ENCODE measurements around the gene IGSF8. TPM values are rescaled to one million over a fixed set of nuclear protein-coding genes. Genes with fewer than 3 reads are reported as not detected.

The IGSF8 gene
- total and polyA plus RNA-seq, 7 donors, result 4.8 to 34.9 (median 11.3) TPM

DNA sequence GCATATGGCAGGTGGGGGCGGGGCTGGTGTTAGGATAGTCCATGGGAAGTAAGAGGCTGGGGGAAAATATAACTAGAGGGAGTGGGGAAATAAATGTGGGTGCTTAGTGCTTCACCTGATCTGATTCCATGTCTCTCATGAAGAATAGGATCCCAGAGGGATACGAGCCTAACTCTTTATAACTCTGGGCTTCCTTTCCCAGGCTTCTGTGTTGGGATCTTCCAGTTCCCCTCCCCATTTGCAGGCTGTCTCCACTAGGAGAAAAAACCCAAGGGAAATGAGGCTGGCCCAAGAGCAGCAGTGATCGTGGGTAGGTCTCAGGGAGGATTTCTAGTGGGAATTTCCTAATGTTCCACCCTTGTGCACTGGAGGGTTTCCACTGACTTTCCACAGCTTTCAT lies 15.5 kb downstream of the IGSF8 start:
- Histone ChIP-seq H3K36me3 (no peaks in the 10 kb centered on the region), H3K4me3 (no peak overlapping the region), H3K9me3 (no peaks in the 10 kb centered on the region), H3K27me3 (peaks cover 0 to 48% (median 24%) of the 10 kb centered on the region in 3 donors), H3K27ac (no peak overlapping the region), H3K4me1 (peaks cover 0 to 12% (median 9%) of the 10 kb centered on the region in 4 donors)
- DNase-seq, result no peak
- TF ChIP-seq POLR2A (IDR thresholded peaks at IDR 0.05) (no peak), EP300 (IDR thresholded peaks at IDR 0.05) (no peak), POLR2AphosphoS5 (IDR thresholded peaks at IDR 0.05) (no peak)
- TF ChIP-seq, protein P1, sequence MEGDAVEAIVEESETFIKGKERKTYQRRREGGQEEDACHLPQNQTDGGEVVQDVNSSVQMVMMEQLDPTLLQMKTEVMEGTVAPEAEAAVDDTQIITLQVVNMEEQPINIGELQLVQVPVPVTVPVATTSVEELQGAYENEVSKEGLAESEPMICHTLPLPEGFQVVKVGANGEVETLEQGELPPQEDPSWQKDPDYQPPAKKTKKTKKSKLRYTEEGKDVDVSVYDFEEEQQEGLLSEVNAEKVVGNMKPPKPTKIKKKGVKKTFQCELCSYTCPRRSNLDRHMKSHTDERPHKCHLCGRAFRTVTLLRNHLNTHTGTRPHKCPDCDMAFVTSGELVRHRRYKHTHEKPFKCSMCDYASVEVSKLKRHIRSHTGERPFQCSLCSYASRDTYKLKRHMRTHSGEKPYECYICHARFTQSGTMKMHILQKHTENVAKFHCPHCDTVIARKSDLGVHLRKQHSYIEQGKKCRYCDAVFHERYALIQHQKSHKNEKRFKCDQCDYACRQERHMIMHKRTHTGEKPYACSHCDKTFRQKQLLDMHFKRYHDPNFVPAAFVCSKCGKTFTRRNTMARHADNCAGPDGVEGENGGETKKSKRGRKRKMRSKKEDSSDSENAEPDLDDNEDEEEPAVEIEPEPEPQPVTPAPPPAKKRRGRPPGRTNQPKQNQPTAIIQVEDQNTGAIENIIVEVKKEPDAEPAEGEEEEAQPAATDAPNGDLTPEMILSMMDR (IDR thresholded peaks at IDR 0.05), result no peak
- WGBS, 2 donors, result 78 to 82% methylated on average over 3 of the region's 3 CpGs
- intact Hi-C loops (cut with DNase I), result no loop called here

DNA sequence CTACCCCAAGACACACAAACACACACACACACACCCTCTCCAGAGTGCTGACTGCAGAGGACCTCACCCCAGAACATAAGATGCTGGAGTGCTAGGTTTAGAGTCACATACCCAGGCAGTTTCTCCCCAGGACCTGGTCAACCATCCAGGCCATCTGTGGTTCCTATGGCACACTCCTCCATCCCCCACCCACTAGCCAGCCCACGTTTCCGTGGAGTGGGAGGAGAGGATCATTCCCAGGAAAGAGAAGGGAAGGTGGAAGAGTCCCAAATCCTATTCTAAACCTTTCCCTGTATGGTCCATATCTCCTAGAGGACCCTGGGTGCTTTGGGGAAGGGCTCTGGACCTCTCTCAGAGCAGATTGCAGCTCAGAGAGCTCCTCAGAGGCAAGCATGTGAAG lies 15.9 kb downstream of the IGSF8 start:
- no peak overlapping the region for H3K27ac ChIP-seq
- peaks cover 0 to 48% (median 24%) of the 10 kb centered on the region in 3 donors for H3K27me3 ChIP-seq
- no peak for TF ChIP-seq POLR2AphosphoS5 (IDR thresholded peaks at IDR 0.05)
- TF ChIP-seq, protein P1 (IDR thresholded peaks at IDR 0.05), result no peak
- TF ChIP-seq POLR2A (IDR thresholded peaks at IDR 0.05), result no peak
- TF ChIP-seq EP300 (IDR thresholded peaks at IDR 0.05), result no peak
- intact Hi-C loops (cut with DNase I), result no loop called here
- no peaks in the 10 kb centered on the region for H3K36me3 ChIP-seq
- DNase-seq, result no peak
- WGBS, 2 donors, result 61 to 63% methylated on average over 2 of the region's 2 CpGs
- peaks cover 0 to 12% (median 9%) of the 10 kb centered on the region in 4 donors for H3K4me1 ChIP-seq
- H3K4me3 ChIP-seq, result no peak overlapping the region
- H3K9me3 ChIP-seq, result no peaks in the 10 kb centered on the region

DNA sequence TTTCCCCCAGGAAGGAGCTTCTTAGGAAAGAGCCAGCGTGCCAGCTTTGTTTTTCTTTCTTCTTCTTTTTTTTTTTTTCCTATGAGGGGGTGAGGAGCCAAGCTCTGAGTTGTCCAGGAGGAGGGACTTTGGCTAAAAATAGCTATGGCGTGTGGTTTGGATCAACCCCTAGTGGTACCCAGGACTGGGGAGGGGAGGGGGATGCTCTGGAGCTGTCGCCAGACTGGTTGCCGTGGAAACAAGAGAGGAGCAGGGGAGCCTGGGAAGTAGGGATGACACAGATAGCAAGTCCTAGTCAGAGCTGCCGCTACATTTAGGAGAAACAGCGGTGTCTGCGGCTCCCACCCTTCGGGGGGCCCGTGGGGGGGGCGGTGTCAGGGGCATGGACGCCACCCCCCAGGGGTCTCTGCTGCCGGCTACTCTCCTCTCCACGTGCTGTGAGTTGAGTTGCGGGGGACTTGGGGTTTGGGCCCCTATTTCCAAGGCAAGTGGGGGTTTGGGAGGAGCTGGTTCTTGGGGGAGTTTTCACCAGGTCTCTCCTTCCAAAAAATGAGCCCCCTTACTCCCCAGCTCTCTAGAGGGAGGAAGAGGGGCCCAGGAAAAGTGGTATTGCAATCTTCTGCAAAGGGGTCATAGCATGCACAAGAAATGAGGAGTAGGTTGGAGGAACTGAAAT lies 17.0 kb downstream of the IGSF8 start, which contains the start of gene KCNJ9:
KCNJ9 (plus strand) TSS at position 278 of the 676 bp plus-strand sequence. CDS start 2,493 bp downstream, outside the sequence.
- peaks cover 0 to 48% (median 24%) of the 10 kb centered on the region in 3 donors for H3K27me3 ChIP-seq
- H3K4me3 ChIP-seq, result no peak within 1 kb of the TSS
- no peaks in the 10 kb centered on the region for H3K9me3 ChIP-seq
- peaks cover 0 to 12% (median 9%) of the 10 kb centered on the region in 4 donors for H3K4me1 ChIP-seq
- TF ChIP-seq POLR2A (IDR thresholded peaks at IDR 0.05) (no peak), EP300 (IDR thresholded peaks at IDR 0.05) (no peak), POLR2AphosphoS5 (IDR thresholded peaks at IDR 0.05) (no peak)
- TF ChIP-seq, protein P1 (IDR thresholded peaks at IDR 0.05), result no peak
- H3K27ac ChIP-seq, result no peak within 1 kb of the TSS
- no peaks in the 10 kb centered on the region for H3K36me3 ChIP-seq
- intact Hi-C loops (cut with DNase I), result no loop called here
- no peak for DNase-seq
- 25 to 29% methylated on average over 14 of the region's 14 CpGs for WGBS, 2 donors

DNA sequence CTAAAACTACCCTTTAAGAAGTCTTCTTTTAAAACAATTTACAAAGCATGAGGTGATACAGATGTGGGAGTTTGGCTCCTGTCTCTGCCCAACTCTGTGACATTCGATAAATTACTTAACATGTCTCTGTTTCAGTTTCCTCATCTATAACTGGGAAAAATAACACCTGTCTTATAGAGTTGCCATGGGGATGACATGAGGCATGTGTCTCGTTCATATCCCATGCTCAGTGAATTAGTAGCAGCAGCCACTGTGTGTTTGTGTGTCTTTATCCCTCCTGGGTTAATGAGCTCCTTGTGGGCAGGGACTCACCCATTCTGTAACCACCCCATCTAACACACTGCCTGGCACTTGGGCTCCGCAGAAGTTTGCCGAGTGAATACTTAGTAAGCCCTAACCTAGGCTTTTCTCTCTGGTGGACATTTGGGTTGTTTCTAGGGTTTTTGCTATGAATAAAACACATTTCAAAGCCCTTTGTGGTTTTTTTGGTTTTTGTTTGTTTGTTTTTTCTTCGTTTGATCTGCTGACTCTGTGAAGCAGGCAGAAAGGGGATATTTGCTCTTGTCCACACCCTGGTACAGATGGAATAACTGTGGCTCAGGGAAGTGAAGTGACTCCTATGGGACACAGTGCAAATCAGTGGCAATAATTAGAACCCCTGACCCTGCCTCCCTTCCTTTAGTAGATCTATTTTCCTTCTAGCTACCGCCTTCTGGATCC lies 17.9 kb downstream of the IGSF8 start:
- DNase-seq, result no peak
- no peak overlapping the region for H3K4me3 ChIP-seq
- H3K27ac ChIP-seq, result no peak overlapping the region
- H3K27me3 ChIP-seq, result peaks cover 0 to 48% (median 24%) of the 10 kb centered on the region in 3 donors
- H3K9me3 ChIP-seq, result no peaks in the 10 kb centered on the region
- H3K36me3 ChIP-seq, result no peaks in the 10 kb centered on the region
- WGBS, 2 donors, result 31 to 62% methylated on average over 6 of the region's 6 CpGs
- intact Hi-C loops (cut with DNase I), result no loop called here
- H3K4me1 ChIP-seq, result peaks cover 0 to 12% (median 9%) of the 10 kb centered on the region in 4 donors
- TF ChIP-seq, protein P1 (IDR thresholded peaks at IDR 0.05), result no peak
- no peak for TF ChIP-seq POLR2A (IDR thresholded peaks at IDR 0.05)
- TF ChIP-seq EP300 (IDR thresholded peaks at IDR 0.05), result no peak
- no peak for TF ChIP-seq POLR2AphosphoS5 (IDR thresholded peaks at IDR 0.05)

All from sigmoid colon (tissue), 7 donors.